H9 (cell line): ENCODE measurements around the gene HOXC13. TPM values are rescaled to one million over a fixed set of nuclear protein-coding genes. Genes with fewer than 3 reads are reported as not detected.

Source experiments
- DNase-seq: peaks from one replicate; pipeline ENCODE4 v3.0.0-alpha.2; 2017
- H2AFZ ChIP-seq: one replicate; pipeline ENCODE4 v1.6.1; 2013; ENCODE audit warnings: mild to moderate bottlenecking, low read length, control low read depth, moderate library complexity
- H2AK5ac ChIP-seq: 2 replicates; pipeline ENCODE4 v1.6.1; 2013; ENCODE audit warnings: low read length, control low read depth, mixed read lengths; ENCODE audit not compliant: insufficient read length
- H2BK120ac ChIP-seq: one replicate; pipeline ENCODE4 v1.6.1; 2013; ENCODE audit warnings: low read depth, mild to moderate bottlenecking, low read length, control low read depth, inconsistent platforms; ENCODE audit not compliant: poor library complexity, severe bottlenecking
- H2BK12ac ChIP-seq: 2 replicates; pipeline ENCODE4 v1.6.1; 2013; ENCODE audit warnings: low read length, control low read depth, mixed read lengths, low read depth; ENCODE audit not compliant: insufficient read length
- H2BK15ac ChIP-seq: 2 replicates; pipeline ENCODE4 v1.6.1; 2013; ENCODE audit warnings: low read depth, low read length, control low read depth
- H2BK20ac ChIP-seq: one replicate; pipeline ENCODE4 v1.6.1; 2013; ENCODE audit warnings: low read depth, mild to moderate bottlenecking, low read length, control low read depth, inconsistent platforms; ENCODE audit not compliant: poor library complexity, severe bottlenecking
- H2BK5ac ChIP-seq: 2 replicates; pipeline ENCODE4 v1.6.1; 2013; ENCODE audit warnings: low read length, control low read depth, mixed read lengths; ENCODE audit not compliant: insufficient read length
- H3K14ac ChIP-seq: 2 replicates; pipeline ENCODE4 v1.6.1; 2013; ENCODE audit warnings: low read length, control low read depth; ENCODE audit not compliant: insufficient read depth
- H3K18ac ChIP-seq: 2 replicates; pipeline ENCODE4 v1.6.1; 2013; ENCODE audit warnings: low read depth, mild to moderate bottlenecking, mixed read lengths, low read length, control low read depth; ENCODE audit not compliant: insufficient read length
- H3K23ac ChIP-seq: 2 replicates; pipeline ENCODE4 v1.6.1; 2013; ENCODE audit warnings: low read length, control low read depth, mixed read lengths, low read depth; ENCODE audit not compliant: insufficient read length
- H3K23me2 ChIP-seq: 2 replicates; pipeline ENCODE4 v1.6.1; 2013; ENCODE audit warnings: low read depth, mild to moderate bottlenecking, mixed read lengths, low read length, control low read depth; ENCODE audit not compliant: insufficient read length, poor library complexity, severe bottlenecking
- H3K27ac ChIP-seq: 2 replicates; pipeline ENCODE4 v1.5.1; 2013; ENCODE audit warnings: low read length, control low read depth, mixed read lengths, low read depth; ENCODE audit not compliant: insufficient read length
- H3K27me3 ChIP-seq: 2 replicates; pipeline ENCODE4 v1.6.1; 2013; ENCODE audit warnings: low read length, control low read depth, inconsistent platforms; ENCODE audit not compliant: insufficient read depth
- H3K4ac ChIP-seq: 2 replicates; pipeline ENCODE4 v1.6.1; 2013; ENCODE audit warnings: low read depth, mild to moderate bottlenecking, control low read depth, inconsistent platforms, low read length, moderate library complexity
- H3K4me1 ChIP-seq: 2 replicates; pipeline ENCODE4 v1.6.1; 2013; ENCODE audit warnings: low read length, control low read depth, inconsistent platforms; ENCODE audit not compliant: insufficient read depth
- H3K4me2 ChIP-seq: 2 replicates; pipeline ENCODE4 v1.6.1; 2013; ENCODE audit warnings: low read length, control low read depth, mixed read lengths; ENCODE audit not compliant: insufficient read length, insufficient read depth
- H3K56ac ChIP-seq: 2 replicates; pipeline ENCODE4 v1.6.1; 2013; ENCODE audit warnings: low read depth, mild to moderate bottlenecking, mixed read lengths, low read length, control low read depth; ENCODE audit not compliant: insufficient read length
- H3K79me1 ChIP-seq: 2 replicates; pipeline ENCODE4 v1.6.1; 2013; ENCODE audit warnings: low read depth, mild to moderate bottlenecking, moderate library complexity, low read length, control low read depth, inconsistent platforms; ENCODE audit not compliant: insufficient read depth, poor library complexity, severe bottlenecking
- H3K79me2 ChIP-seq: 2 replicates; pipeline ENCODE4 v1.6.1; 2013; ENCODE audit warnings: low read length, control low read depth, inconsistent platforms; ENCODE audit not compliant: insufficient read depth
- H3K9ac ChIP-seq: 2 replicates; pipeline ENCODE4 v1.6.1; 2013; ENCODE audit warnings: low read length, control low read depth, mixed read lengths; ENCODE audit not compliant: insufficient read length; ENCODE audit errors: extremely low read depth
- H3K9me3 ChIP-seq: one replicate; pipeline ENCODE4 v1.6.1; 2013; ENCODE audit warnings: low read depth, low read length, inconsistent platforms; ENCODE audit not compliant: control insufficient read depth
- H3T11ph ChIP-seq: one replicate; pipeline ENCODE4 v1.6.1; 2013; ENCODE audit warnings: mild to moderate bottlenecking, low read length, control low read depth, inconsistent platforms
- H4K20me1 ChIP-seq: one replicate; pipeline ENCODE4 v1.6.1; 2013; ENCODE audit not compliant: control insufficient read depth, insufficient read length, insufficient read depth
- H4K5ac ChIP-seq: 2 replicates; pipeline ENCODE4 v1.6.1; 2013; ENCODE audit warnings: low read depth, mild to moderate bottlenecking, mixed read lengths, low read length, control low read depth; ENCODE audit not compliant: insufficient read length
- H4K8ac ChIP-seq: replicated peaks from 2 replicates; pipeline ENCODE4 v1.6.1; 2013; ENCODE audit warnings: low read length, control low read depth, mixed read lengths, low read depth; ENCODE audit not compliant: insufficient read length
- H4K91ac ChIP-seq: 2 replicates; pipeline ENCODE4 v1.6.1; 2013; ENCODE audit warnings: low read depth, mild to moderate bottlenecking, moderate library complexity, mixed read lengths, low read length, control low read depth; ENCODE audit not compliant: insufficient read length
- H3K27ac Mint-ChIP-seq, 3 experiments: 2 replicates in 2 of 3; 3 replicates in 1 of 3; pipeline ENCODE4 v1.8.0; 2020 to 2021; ENCODE audit warnings: mixed read lengths in 3 of 3, mild to moderate bottlenecking in 1 of 3, moderate library complexity in 1 of 3
- H3K27me3 Mint-ChIP-seq: 2 replicates; pipeline ENCODE4 v1.8.0; 2021; ENCODE audit warnings: low read depth, mild to moderate bottlenecking, moderate library complexity, mixed read lengths
- H3K36me3 Mint-ChIP-seq, 3 experiments: 2 replicates in 2 of 3; 3 replicates in 1 of 3; pipeline ENCODE4 v1.8.0; 2020 to 2021; ENCODE audit warnings: low read depth in 3 of 3, mixed read lengths in 3 of 3; ENCODE audit not compliant: insufficient read depth in 1 of 3
- H3K4me1 Mint-ChIP-seq, 2 experiments: 2 replicates each; pipeline ENCODE4 v1.8.0; 2020; ENCODE audit warnings: mixed read lengths in 2 of 2
- H3K4me3 Mint-ChIP-seq, 2 experiments: 2 replicates in 1 of 2; 3 replicates in 1 of 2; pipeline ENCODE4 v1.8.0; 2020 to 2021; ENCODE audit warnings: mild to moderate bottlenecking in 2 of 2, mixed read lengths in 2 of 2, moderate library complexity in 1 of 2
- H3K9me3 Mint-ChIP-seq, 2 experiments: 2 replicates in 1 of 2; 3 replicates in 1 of 2; pipeline ENCODE4 v1.8.0; 2020; ENCODE audit warnings: mild to moderate bottlenecking in 2 of 2, mixed read lengths in 2 of 2, moderate library complexity in 1 of 2
- CTCF ChIP-seq: fragments of 200-600 bp; sonication (generic); conservative IDR thresholded peaks from 3 replicates; pipeline ENCODE4 v1.8.0; 2021; ENCODE audit warnings: antibody characterized with exemption, mild to moderate bottlenecking
- WGBS: extraction: QIAGEN DNeasy Blood & Tissue Kit; methylation state at CpG from one replicate; pipeline ENCODE4 v1.1.7; 2013; ENCODE audit warnings: missing lambda C conversion rate, low lambda C conversion rate, mixed read lengths; ENCODE audit not compliant: insufficient read length; ENCODE audit errors: extremely low coverage; 5-methylcytosine and 5-hydroxymethylcytosine counted together
- total RNA-seq: library from RNA; stranded (reverse); gene quantifications from 2 replicates; pipeline ENCODE4 v1.2.1, GENCODE V29; 2021

Gene HOXC13
- total RNA-seq, 1 experiment from 2014 or later = not detected

GRCh38 chr12:53937099-53937498, 1.5 kb upstream of the HOXC13 start:
- Histone ChIP-seq H3K23me2 (no peaks in the 10 kb centered on the region), H2BK15ac (no peak overlapping the region), H3K23ac (no peak overlapping the region), H2BK20ac (no peak overlapping the region), H3K9ac (no peak overlapping the region), H3K4me2 (no peak overlapping the region), H4K20me1 (no peaks in the 10 kb centered on the region), H3K27me3 (peaks cover 92% of the 10 kb centered on the region), H3K79me1 (no peaks in the 10 kb centered on the region), H3K14ac (no peak overlapping the region), H2BK12ac (no peak overlapping the region), H3K79me2 (no peaks in the 10 kb centered on the region), H3K56ac (no peak overlapping the region), H4K5ac (no peak overlapping the region), H4K8ac (no peak overlapping the region), H3K4ac (no peak overlapping the region), H2BK5ac (no peak overlapping the region), H2BK120ac (no peak overlapping the region), H2AK5ac (no peak overlapping the region), H3K9me3 (no peaks in the 10 kb centered on the region), H2AFZ (no peak overlapping the region), H3T11ph (no peak overlapping the region), H3K4me1 (no peaks in the 10 kb centered on the region), H3K18ac (no peak overlapping the region), H3K27ac (no peak overlapping the region), H4K91ac (no peak overlapping the region)
- Mint-ChIP-seq H3K4me1 (peaks cover 0 to 19% of the 10 kb centered on the region in 2 experiments; a peak in 3 of 4 replicates), H3K9me3 (peaks cover 7 to 9% of the 10 kb centered on the region in 2 experiments), H3K27me3 (peaks cover 98% of the 10 kb centered on the region), H3K4me3 (peak overlapping the region in 1 of 2 experiments; percentile 3; a peak in 1 of 5 replicates), H3K36me3 (no peaks in the 10 kb centered on the region), H3K27ac (no peak overlapping the region)
- TF ChIP-seq CTCF = no peak
- no peak for DNase-seq
- no CpG with 5 or more reads among the region's 12 CpGs for WGBS
